ENCODE data around the gene CSPG4. TPM values are rescaled to one million over a fixed set of nuclear protein-coding genes. Genes with fewer than 3 reads are reported as not detected.
"Not testable (repeated sequence)": the region's sequence is repeated elsewhere in the genome, so short reads cannot be mapped to it uniquely, and the experiment has no call there.

Gene CSPG4
- total and polyA plus RNA-seq, 2 of the 4 experiments (the other 2 are of a cell fraction), result 12.4 to 28.4 TPM

GRCh38 chr15:75760131-75760520 is 47.5 kb upstream of the CSPG4 start:
- H3K36me3 ChIP-seq (ENCODE audit: control insufficient read depth, insufficient read depth, low read length); H3K18ac ChIP-seq (ENCODE audit: low read depth, low read length); H3K14ac ChIP-seq (replicated peaks; ENCODE audit: low read depth, low read length); H3K56ac ChIP-seq (ENCODE audit: extremely low read depth, insufficient read depth, low read length); intact Hi-C loops (cut with micrococcal nuclease); H4K5ac ChIP-seq (ENCODE audit: low read depth, low read length); DNase-seq; H3K79me1 ChIP-seq (ENCODE audit: low read depth in 1 of 2, low read length in 2 of 2); in situ Hi-C loops (cut with MboI; ENCODE audit: low sequenced_read_pairs); H2AFZ ChIP-seq (replicated peaks; ENCODE audit: low read length, poor library complexity); H3K9me3 ChIP-seq (ENCODE audit: control insufficient read depth, insufficient read depth, low read length); ATAC-seq (ENCODE audit: low read depth); H2BK5ac ChIP-seq (ENCODE audit: low read depth, low read length, poor library complexity, severe bottlenecking); H2BK20ac ChIP-seq (ENCODE audit: low read depth, low read length); H2AK9ac ChIP-seq (replicated peaks; ENCODE audit: low read depth, low read length, poor library complexity); H4K20me1 ChIP-seq (ENCODE audit: insufficient read depth, low read length); H3K4ac ChIP-seq (ENCODE audit: low read depth, low read length); H2BK15ac ChIP-seq (ENCODE audit: low read depth, low read length); H2BK120ac ChIP-seq (ENCODE audit: low read depth, low read length); POLR2A ChIA-PET (ENCODE audit: unreplicated experiment); BruUV-seq (replicated peaks); H3K9ac ChIP-seq (ENCODE audit: low read depth, low read length); H2AK5ac ChIP-seq (ENCODE audit: low read depth, low read length); H3K27me3 ChIP-seq (ENCODE audit: control insufficient read depth, insufficient read depth, low read length); H4K8ac ChIP-seq (ENCODE audit: low read depth in 2 of 2, low read length in 2 of 2); H3K23ac ChIP-seq (ENCODE audit: low read depth, low read length); H3K9me1 ChIP-seq (ENCODE audit: insufficient read depth, low read length); H3K4me1 ChIP-seq (ENCODE audit: control insufficient read depth, insufficient read depth, low read length); H3K27ac ChIP-seq (ENCODE audit: insufficient read depth, low read length); H4K91ac ChIP-seq (ENCODE audit: insufficient read depth, low read depth, low read length); H3K4me3 ChIP-seq (ENCODE audit: insufficient read depth, low read depth, low read length); H3K4me2 ChIP-seq (ENCODE audit: low read depth, low read length); dilution Hi-C loops (cut with HindIII; ENCODE audit: low sequenced_read_pairs, unreplicated experiment): not testable (repeated sequence)
- no CpG with 5 or more reads among the region's 7 CpGs for WGBS, 2 experiments (ENCODE audit: extremely low coverage in 2 of 2, insufficient read length in 1 of 2)
- CTCF ChIA-PET, result interaction anchor here (1.0 kb wide), 1 partner anchor 14 kb away, joined by 3 read pairs; no protein-coding TSS in a partner anchor

All from IMR-90 (cell line).